GM12892 (cell line): ENCODE results near the gene GSTM2.

ENCODE experiments used
- POLR2A ChIP-seq: IDR thresholded peaks from 2 replicates; pipeline ENCODE4 v1.6.1; 2011; ENCODE audit warnings: low read depth, low read length, control low read depth
- POLR2AphosphoS5 ChIP-seq: IDR thresholded peaks from 2 replicates; pipeline ENCODE4 v1.6.1; 2011; ENCODE audit warnings: low read depth, low read length, control low read depth
- TAF1 ChIP-seq: IDR thresholded peaks from 2 replicates; pipeline ENCODE4 v1.6.1; 2011; ENCODE audit warnings: low read depth, mild to moderate bottlenecking, control low read depth, low read length, borderline replicate concordance

GRCh38 chr1:109618661-109619575, 48.9 kb upstream of the GSTM2 start:
- TF ChIP-seq POLR2A = no peak
- TF ChIP-seq POLR2AphosphoS5 = no peak
- TF ChIP-seq TAF1 = no peak
